HG03565 (cell line): Measurements from ENCODE around the gene BPIFB4.

Source experiments
- ATAC-seq: cut with Tn5 transposase; IDR thresholded peaks from one replicate; pipeline ENCODE4 v1.9.1; 2021; ENCODE audit warnings: mild to moderate bottlenecking, moderate library complexity; ENCODE audit not compliant: unreplicated experiment

The BPIFB4 gene

GRCh38 chr20:33061658-33062028 is 17.8 kb upstream of the BPIFB4 start:
- no peak for ATAC-seq

DNA sequence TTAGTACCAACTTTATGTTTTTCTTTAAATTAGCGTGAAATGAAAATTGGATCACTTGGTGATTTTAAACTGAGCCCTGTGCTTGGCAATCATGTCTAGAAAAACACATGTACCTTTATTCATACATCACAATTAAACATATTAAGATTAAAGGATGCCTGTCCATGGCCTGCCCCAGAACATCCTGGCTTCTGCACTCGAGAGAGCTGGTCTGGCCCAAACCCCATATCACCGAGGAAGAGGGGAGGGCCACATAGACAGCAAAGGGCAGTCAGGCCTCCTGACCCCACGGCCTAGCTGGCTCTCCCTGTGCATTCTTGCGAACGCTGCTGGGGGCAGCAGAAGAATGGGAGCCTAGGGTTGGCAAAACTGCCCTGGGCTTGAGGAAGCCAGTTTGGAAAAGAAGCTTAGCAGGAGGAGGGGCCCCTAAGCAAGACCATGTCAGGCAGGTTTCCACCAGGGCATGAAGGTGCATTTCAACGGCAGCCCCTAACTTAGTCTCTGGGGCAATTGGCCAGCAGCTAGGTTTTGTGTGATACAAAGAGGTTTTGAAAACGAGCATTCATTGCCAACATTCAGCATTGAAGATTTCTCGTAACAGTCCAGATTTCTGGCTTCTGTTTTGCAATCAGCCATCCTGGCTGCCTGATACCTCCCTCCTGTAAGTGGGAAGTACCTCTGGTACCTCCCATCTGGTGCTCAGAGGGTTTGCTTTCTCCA is 17.2 kb upstream of the BPIFB4 start:
- ATAC-seq, result no peak

DNA sequence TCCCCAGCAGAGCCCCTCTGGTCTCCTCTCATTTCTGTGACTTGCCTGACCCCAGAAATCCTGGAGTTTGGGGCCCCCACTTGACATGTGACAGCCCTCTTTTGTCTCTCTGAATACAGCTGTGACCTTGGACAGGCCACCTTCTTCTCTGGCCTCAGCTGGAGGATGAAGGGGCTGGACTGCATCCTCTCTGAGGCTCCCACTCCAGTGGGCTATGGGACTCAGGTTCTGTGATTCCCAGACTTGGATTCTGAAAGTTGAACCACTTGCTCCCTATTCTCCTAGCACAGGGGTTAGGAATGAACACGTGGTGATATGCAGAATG is 16.7 kb upstream of the BPIFB4 start:
- ATAC-seq, result no peak

DNA sequence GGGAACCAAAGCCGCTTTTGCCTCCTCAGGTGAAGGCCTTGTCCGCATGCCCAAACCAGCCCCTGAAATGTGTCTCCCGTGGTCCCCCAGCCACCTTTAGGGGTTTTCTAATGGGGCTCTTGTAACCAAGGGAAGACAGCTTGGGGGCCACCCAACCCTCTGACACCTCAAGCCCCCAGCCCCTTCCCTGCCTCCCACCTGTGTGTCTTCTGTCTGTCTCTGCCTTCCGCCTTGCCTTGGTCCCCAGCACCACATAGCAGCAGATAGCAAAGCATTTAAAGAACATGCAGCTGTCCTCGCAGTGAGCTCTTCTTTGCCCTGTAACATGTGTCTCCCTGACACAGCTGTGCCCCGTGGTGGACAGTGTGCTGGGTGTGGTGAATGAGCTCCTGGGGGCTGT is 16.2 kb upstream of the BPIFB4 start:
- no peak for ATAC-seq

- no peak for ATAC-seq
Observed at GRCh38 chr20:33064572-33065287, 14.7 kb upstream of the BPIFB4 start.

DNA sequence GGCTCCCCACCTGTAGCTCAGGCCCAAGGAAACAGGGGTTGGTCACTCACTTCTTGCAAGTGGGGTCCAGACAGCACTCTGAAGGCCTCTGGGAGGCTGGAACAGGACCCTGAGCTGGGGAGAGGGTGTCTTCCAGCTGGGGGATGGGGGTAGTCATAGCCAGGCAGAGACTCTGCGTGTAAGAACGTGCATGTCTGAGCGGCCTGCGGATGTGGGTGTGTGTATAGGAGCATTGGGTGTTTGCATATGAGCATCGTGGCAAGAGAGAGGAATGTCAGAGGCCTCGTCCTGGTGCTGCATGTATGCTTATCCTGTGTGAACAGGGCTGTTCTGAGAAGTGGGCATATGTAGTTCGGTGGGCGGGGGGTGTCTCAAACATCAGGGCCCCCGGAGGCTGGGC is 13.7 kb upstream of the BPIFB4 start:
- ATAC-seq, result no peak

DNA sequence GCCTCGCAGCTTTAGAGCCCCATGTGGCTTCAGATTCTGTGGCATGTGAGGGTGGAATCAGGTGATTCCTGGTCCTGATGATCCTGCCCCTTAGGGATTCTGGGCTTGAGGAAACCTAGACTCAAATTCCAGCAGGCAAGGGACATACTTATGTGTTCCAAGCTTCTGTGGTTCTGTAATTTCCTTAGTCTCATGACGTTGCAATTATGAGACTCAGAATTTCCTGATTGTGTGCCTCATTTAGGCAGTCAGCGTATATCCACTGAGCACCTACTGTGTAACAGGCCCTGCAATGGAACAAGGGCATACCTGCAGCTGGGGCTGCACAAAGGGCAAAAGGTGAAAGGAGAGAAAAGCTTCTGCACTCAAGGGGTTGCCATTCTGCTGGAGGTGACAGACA is 11.6 kb upstream of the BPIFB4 start:
- ATAC-seq, result no peak

DNA sequence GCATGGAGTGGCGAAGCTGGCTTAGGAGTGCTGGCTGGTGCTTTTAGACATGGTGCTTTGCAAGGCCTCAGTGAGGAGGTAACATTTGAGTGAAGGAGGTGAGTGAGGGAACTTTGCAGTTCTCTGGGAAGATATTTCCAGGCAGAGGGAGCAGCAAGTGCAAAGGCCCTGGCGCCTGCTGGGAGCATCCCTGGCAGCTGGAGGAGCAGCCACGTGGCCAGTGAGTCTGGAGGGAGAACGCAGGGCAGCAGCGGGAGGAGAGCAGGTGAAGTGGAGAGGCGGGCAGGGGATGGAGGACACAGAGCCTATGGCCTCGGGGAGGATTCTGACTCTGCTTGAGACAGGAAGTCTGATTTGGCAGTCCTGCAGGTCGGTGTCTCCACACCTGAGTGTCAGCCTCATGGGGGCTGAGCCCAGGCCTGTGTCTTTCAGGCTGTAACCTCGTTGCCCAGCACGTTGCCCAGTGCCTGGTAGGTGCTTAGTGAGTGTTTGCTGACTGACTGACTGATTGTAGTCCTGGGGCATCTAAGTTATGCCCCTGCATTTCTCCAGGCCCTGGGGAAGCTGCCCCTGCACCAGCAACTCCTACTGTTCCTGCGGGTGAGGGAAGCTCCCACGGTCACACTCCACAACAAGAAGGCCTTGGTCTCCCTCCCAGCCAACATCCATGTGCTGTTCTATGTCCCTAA is 11.0 kb upstream of the BPIFB4 start:
- ATAC-seq, result no peak

- ATAC-seq, result no peak
Observed at GRCh38 chr20:33069673-33070072, 9.8 kb upstream of the BPIFB4 start.

DNA sequence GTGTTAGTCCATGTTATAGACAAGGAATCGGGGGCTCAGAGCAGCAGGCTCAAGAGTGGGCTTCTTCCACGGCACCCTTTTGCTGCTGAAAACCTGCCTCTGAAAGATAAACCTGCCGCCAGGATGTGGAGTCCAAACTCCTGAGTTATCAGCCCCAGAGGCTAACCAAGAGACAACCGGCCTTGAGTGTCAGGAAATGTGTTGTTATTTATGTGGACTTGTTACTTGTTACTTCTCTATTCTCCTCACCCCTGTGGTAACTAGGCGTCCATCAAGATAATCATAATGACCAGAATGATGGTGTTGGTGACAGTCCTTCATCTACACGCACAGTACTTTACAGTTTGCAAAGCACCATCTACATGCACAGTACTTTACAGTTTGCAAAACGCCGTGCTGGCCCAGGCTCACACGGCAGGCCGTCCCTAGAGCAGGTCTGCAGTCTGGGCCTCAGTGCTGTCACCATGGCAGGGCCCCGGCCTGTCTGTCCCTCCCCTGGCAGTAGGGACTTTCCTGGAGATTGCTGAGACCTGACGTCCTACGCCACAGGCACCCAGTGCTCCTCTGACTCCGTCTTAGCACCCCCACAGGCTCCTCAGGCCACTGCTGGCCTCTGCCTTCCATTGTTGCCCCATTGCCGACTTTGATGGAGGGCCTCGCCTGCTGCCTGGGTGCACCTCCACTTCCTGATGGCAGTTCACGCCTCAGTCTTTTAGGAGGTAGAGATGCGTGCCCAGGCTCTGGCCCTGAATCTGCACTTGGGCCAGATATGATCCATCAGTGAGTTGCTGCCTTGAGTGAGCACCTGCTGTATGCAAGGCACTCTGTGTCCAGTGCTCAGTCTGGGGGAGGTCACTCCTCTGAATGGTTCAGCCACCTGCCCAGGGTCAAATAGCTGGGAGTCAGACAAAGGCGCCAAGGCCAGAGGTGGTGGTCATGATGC is 9.1 kb upstream of the BPIFB4 start:
- no peak for ATAC-seq

GRCh38 chr20:33071198-33071597 is 8.2 kb upstream of the BPIFB4 start:
- no peak for ATAC-seq

- ATAC-seq, result no peak
Observed at GRCh38 chr20:33072362-33072761, 7.1 kb upstream of the BPIFB4 start.

DNA sequence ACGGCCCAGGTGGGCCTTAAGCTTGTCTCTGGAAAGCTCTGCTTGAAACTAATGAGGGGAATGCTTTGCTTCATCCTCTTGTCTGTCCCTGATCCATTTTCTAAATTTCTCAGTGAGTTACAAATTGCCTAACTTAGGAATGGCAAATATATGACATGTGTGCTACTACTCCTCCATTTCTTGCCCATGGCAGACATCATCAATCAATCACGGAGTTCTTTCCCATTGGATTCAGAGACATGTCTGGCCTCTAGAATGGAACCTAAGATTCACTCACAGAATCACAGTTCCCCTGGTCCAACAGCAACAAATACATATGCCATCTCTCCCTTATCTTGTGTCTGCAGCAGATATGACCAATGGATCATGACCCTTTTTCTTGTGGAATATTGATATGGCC is 6.6 kb upstream of the BPIFB4 start:
- ATAC-seq, result no peak

DNA sequence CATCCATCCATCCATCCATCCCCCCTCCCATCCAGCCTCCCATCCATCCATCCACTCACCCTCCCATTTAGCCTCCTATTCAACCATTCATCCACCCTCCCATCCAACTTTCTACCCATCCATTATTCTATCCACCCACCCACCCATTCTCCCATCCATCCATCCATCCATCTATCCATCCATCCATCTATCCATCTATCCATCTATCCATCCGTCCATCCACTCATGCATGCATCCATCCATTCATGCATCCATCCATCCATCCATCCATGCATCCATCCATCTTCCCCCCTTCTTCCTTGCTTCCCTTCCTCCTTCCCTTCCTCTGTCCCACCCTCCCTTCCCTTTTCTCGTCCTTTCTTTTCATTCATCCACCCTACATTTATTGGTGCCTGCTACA is 4.8 kb upstream of the BPIFB4 start:
- ATAC-seq, result no peak

DNA sequence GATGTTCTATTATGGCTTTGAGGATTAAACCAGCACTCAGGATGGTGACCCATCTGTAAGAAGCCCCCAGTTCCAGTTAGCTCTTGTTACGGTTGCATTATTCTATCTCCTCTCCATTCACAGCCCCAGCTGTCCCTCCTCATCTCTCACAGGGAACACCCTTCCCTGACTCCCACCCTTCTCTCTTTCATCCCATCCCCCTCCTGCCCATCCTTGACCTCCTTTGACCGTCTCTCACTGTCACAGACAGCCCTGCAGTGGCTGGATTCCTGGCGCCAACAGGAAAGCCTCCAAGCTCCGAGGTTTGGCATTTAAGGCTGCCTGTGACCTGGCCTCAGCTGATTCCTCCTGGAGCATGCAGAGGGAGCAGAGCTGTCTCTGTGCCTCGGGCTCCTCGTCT is 4.2 kb upstream of the BPIFB4 start:
- no peak for ATAC-seq

DNA sequence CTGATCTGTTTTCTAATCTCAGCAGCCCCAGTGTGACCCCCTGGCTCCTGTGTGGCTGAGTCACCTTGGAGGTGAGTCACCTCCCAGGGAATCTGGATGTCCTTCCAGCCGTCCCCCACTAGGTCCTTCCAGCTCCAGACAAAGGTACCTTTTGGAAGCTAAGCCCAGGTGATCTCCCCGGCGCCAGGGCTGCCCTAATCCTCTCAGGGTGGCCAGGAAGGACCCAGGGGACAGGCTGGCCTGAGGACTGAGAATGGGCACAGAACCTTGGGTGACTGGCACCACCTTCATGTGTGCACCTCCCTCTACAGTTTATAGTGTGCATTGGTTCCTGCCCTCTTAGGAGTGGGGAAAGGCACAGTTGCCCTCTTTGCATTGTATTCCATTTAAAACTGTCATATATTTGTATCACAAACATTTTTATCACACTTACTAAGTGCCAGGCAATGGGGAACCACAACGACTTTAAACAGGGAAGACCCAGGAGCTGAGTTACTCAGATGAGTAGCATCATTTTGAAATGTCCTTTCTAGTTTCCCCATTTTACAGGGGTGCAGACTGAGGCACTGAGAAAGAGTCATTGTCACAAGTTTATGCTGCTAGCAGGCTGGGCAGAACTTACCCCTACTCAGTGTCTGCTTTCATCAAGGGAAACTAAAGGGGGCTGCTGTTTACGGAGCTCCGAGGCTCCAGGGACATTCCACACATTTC is 2.6 kb upstream of the BPIFB4 start:
- ATAC-seq, result no peak

- ATAC-seq, result no peak
Observed at GRCh38 chr20:33081411-33082154, 2.1 kb downstream of the BPIFB4 start.

- ATAC-seq, result no peak
Observed at GRCh38 chr20:33082546-33082945, 3.1 kb downstream of the BPIFB4 start.

DNA sequence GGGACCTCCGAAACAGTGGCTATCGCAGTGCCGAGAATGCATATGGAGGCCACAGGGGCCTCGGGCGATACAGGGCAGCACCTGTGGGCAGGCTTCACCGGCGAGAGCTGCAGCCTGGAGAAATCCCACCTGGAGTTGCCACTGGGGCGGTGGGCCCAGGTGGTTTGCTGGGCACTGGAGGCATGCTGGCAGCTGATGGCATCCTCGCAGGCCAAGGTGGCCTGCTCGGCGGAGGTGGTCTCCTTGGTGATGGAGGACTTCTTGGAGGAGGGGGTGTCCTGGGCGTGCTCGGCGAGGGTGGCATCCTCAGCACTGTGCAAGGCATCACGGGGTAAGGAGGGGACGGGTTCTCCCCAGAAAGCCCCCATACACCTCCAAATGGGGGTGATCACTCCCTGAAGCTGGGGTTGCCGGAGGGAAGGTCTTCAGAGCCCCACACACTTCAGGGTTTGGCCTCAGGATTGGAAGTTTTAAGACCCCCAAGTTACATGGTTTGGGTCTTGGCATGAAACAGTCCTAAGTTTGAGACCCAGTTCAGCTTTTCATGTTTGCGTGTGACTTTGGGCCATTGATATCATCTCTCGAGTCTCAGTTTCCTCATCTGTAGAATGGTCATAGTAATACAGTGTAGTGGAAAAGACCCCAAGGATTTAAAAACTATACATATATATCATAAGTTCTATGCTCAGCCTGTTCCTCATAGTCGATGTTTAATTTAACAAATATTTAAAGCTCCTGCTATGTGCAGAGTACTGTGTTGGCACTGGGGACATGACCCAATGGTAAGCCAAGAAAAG is 4.3 kb downstream of the BPIFB4 start:
- no peak for ATAC-seq
